NCI-H2196 (cell line): ENCODE data around the gene KISS1.
"Not testable (repeated sequence)": the region's sequence is repeated elsewhere in the genome, so short reads cannot be mapped to it uniquely, and the experiment has no call there.

Experiments used
- DNase-seq: peaks from one replicate; lab custom pipeline; 2025; ENCODE audit not compliant: unreplicated experiment; lab: John Stamatoyannopoulos, UW

KISS1 gene

GRCh38 chr1:204196068-204196795 is at the start of gene KISS1:
Gene KISS1 (minus strand): TSS chr1:204196491. CDS start chr1:204192876, 3,615 bp downstream.
- DNase-seq = no peak

GRCh38 chr1:204242920-204243319 is 46.6 kb upstream of the KISS1 start:
- DNase-seq = no peak

GRCh38 chr1:204241914-204242313 is 45.6 kb upstream of the KISS1 start:
- no peak for DNase-seq

GRCh38 chr1:204241050-204241449 is 44.8 kb upstream of the KISS1 start:
- no peak for DNase-seq

- DNase-seq = no peak
Observed at GRCh38 chr1:204240233-204240632, 43.9 kb upstream of the KISS1 start.

GRCh38 chr1:204239401-204239800 is 43.1 kb upstream of the KISS1 start:
- not testable (repeated sequence) for DNase-seq

GRCh38 chr1:204238520-204238919 is 42.2 kb upstream of the KISS1 start:
- not testable (repeated sequence) for DNase-seq

GRCh38 chr1:204237515-204237914 is 41.2 kb upstream of the KISS1 start:
- DNase-seq = not testable (repeated sequence)

GRCh38 chr1:204232526-204232925 is 36.2 kb upstream of the KISS1 start:
- DNase-seq = no peak

GRCh38 chr1:204230211-204230610 is 33.9 kb upstream of the KISS1 start:
- DNase-seq = no peak

GRCh38 chr1:204228896-204229295 is 32.6 kb upstream of the KISS1 start:
- no peak for DNase-seq

- DNase-seq = no peak
Observed at GRCh38 chr1:204227996-204228785, 31.9 kb upstream of the KISS1 start.

- no peak for DNase-seq
Observed at GRCh38 chr1:204227351-204227750, 31.1 kb upstream of the KISS1 start.

GRCh38 chr1:204225841-204226735 is 29.8 kb upstream of the KISS1 start:
- DNase-seq = peak; percentile 16

- DNase-seq = no peak
Observed at GRCh38 chr1:204224655-204225054, 28.4 kb upstream of the KISS1 start.

- DNase-seq = no peak
Observed at GRCh38 chr1:204223129-204223860, 27.0 kb upstream of the KISS1 start.

GRCh38 chr1:204222764-204223055 is 26.4 kb upstream of the KISS1 start:
- DNase-seq = no peak

- DNase-seq = no peak
Observed at GRCh38 chr1:204222006-204222763, 25.9 kb upstream of the KISS1 start.

GRCh38 chr1:204221271-204221670 is 25.0 kb upstream of the KISS1 start:
- DNase-seq = no peak

GRCh38 chr1:204219971-204220616 is 23.8 kb upstream of the KISS1 start:
- no peak for DNase-seq
